Measurements from ENCODE around the gene RBM39. TPM values are rescaled to one million over a fixed set of nuclear protein-coding genes. Genes with fewer than 3 reads are reported as not detected.

RBM39 gene
- polyA plus RNA-seq, 3 donors = 89.5 to 209 (median 98.0) TPM

- H3K4me3 Mint-ChIP-seq = no peak overlapping the region
- WGBS (ENCODE audit: insufficient coverage) = 57% methylated on average over 2 of the region's 4 CpGs
Observed at GRCh38 chr20:35757098-35757705, 15.1 kb upstream of the RBM39 start.

GRCh38 chr20:35756404-35756803, 14.3 kb upstream of the RBM39 start:
- no peaks in the 10 kb centered on the region for H4K20me1 ChIP-seq (ENCODE audit: insufficient read depth, low read length)
- no peaks in the 10 kb centered on the region for H3K9me3 Mint-ChIP-seq
- no peaks in the 10 kb centered on the region for H3K36me3 ChIP-seq (replicated peaks in 1 of 2; ENCODE audit: control insufficient read depth in 1 of 2, insufficient read depth in 2 of 2, low read length in 2 of 2)
- H3K27me3 Mint-ChIP-seq (ENCODE audit: low read depth in 3 of 3) = peaks cover 0 to 4% (median 2%) of the 10 kb centered on the region in 3 donors
- DNase-seq = no peak
- H3K4me2 ChIP-seq (replicated peaks; ENCODE audit: extremely low read depth, low read length, poor library complexity, severe bottlenecking) = no peak overlapping the region
- H3K27ac Mint-ChIP-seq = no peak overlapping the region
- TF ChIP-seq CTCF (IDR thresholded peaks at IDR 0.05) = no peak
- no peaks in the 10 kb centered on the region for H3K79me2 ChIP-seq (ENCODE audit: insufficient read depth, low read length)
- H3K36me3 Mint-ChIP-seq = no peaks in the 10 kb centered on the region
- H3K4me3 Mint-ChIP-seq = no peak overlapping the region
- no peak overlapping the region for H2AFZ ChIP-seq (ENCODE audit: insufficient read depth, low read depth, low read length, poor library complexity, severe bottlenecking)
- no peaks in the 10 kb centered on the region for H3K9me3 ChIP-seq (replicated peaks in 1 of 2; ENCODE audit: control insufficient read depth in 1 of 2, insufficient read depth in 1 of 2, low read length in 2 of 2)
- no peak overlapping the region for H3K4me3 ChIP-seq (replicated peaks in 1 of 3; ENCODE audit: low read depth in 2 of 3, low read length in 3 of 3)
- H3K27me3 ChIP-seq (ENCODE audit: control insufficient read depth in 2 of 2, insufficient read depth in 2 of 2, low read length in 2 of 2) = no peaks in the 10 kb centered on the region
- H3K27ac ChIP-seq (ENCODE audit: low read depth in 1 of 2, low read length in 2 of 2) = no peak overlapping the region
- H3K9ac ChIP-seq (ENCODE audit: insufficient read depth, low read length, poor library complexity, severe bottlenecking) = no peak overlapping the region
- H3K4me1 ChIP-seq (ENCODE audit: control insufficient read depth in 1 of 2, insufficient read depth in 2 of 2, low read length in 2 of 2) = no peaks in the 10 kb centered on the region
- WGBS (ENCODE audit: insufficient coverage) = no CpG with 5 or more reads among the region's 4 CpGs
- intact Hi-C loops (cut with micrococcal nuclease) = no loop called here
- H3K4me1 Mint-ChIP-seq = no peaks in the 10 kb centered on the region

More at GRCh38 chr20:35757098-35757705, 15.1 kb upstream of the RBM39 start:
- H3K27ac ChIP-seq (ENCODE audit: low read depth in 1 of 2, low read length in 2 of 2) = no peak overlapping the region
- H3K27me3 ChIP-seq (ENCODE audit: control insufficient read depth in 2 of 2, insufficient read depth in 2 of 2, low read length in 2 of 2) = no peaks in the 10 kb centered on the region
- no peaks in the 10 kb centered on the region for H3K4me1 ChIP-seq (ENCODE audit: control insufficient read depth in 1 of 2, insufficient read depth in 2 of 2, low read length in 2 of 2)
- DNase-seq = no peak
- no peaks in the 10 kb centered on the region for H3K4me1 Mint-ChIP-seq
- H3K79me2 ChIP-seq (ENCODE audit: insufficient read depth, low read length) = no peaks in the 10 kb centered on the region
- no peaks in the 10 kb centered on the region for H4K20me1 ChIP-seq (ENCODE audit: insufficient read depth, low read length)
- no peaks in the 10 kb centered on the region for H3K36me3 Mint-ChIP-seq
- intact Hi-C loops (cut with micrococcal nuclease) = no loop called here
- H3K36me3 ChIP-seq (replicated peaks in 1 of 2; ENCODE audit: control insufficient read depth in 1 of 2, insufficient read depth in 2 of 2, low read length in 2 of 2) = no peaks in the 10 kb centered on the region
- no peak overlapping the region for H3K27ac Mint-ChIP-seq
- no peaks in the 10 kb centered on the region for H3K9me3 ChIP-seq (replicated peaks in 1 of 2; ENCODE audit: control insufficient read depth in 1 of 2, insufficient read depth in 1 of 2, low read length in 2 of 2)
- no peaks in the 10 kb centered on the region for H3K9me3 Mint-ChIP-seq
- H3K27me3 Mint-ChIP-seq (ENCODE audit: low read depth in 3 of 3) = peaks cover 0 to 4% (median 2%) of the 10 kb centered on the region in 3 donors
- no peak for TF ChIP-seq CTCF (IDR thresholded peaks at IDR 0.05)
- H3K4me2 ChIP-seq (replicated peaks; ENCODE audit: extremely low read depth, low read length, poor library complexity, severe bottlenecking) = no peak overlapping the region
- no peak overlapping the region for H3K9ac ChIP-seq (ENCODE audit: insufficient read depth, low read length, poor library complexity, severe bottlenecking)
- H2AFZ ChIP-seq (ENCODE audit: insufficient read depth, low read depth, low read length, poor library complexity, severe bottlenecking) = no peak overlapping the region
- H3K4me3 ChIP-seq (replicated peaks in 1 of 3; ENCODE audit: low read depth in 2 of 3, low read length in 3 of 3) = no peak overlapping the region

Data from CD14-positive monocyte (primary cell).